Stimulated activated CD4-positive, alpha-beta T cell treated with anti-CD3 and anti-CD28 coated beads, Interleukin-12 subunit alpha, Interleukin-12 subunit beta, amount 100 ng/mL, for 48 hours (primary cell): ENCODE data around the gene MMS22L.

Experiments
- DNase-seq, 3 donors: peaks; one replicate each; pipeline ENCODE4 v3.0.0-alpha.2; 2020; ENCODE audit warnings: low read depth in 2 of 3, low spot score in 1 of 3

Gene MMS22L

GRCh38 chr6:97092673-97093305 lies 190.2 kb downstream of the MMS22L start:
- no peak for DNase-seq
